Measurements from ENCODE around the gene CAPN14. TPM values are rescaled to one million over a fixed set of nuclear protein-coding genes. Genes with fewer than 3 reads are reported as not detected.

The CAPN14 gene
- 0.10 TPM for total RNA-seq
- long read RNA-seq = 0 reads

- no peak for DNase-seq (ENCODE audit: low spot score)
Observed at GRCh38 chr2:31217465-31218200, at the start of gene CAPN14. TSS of gene CAPN14 (minus strand) at chr2:31217515. CDS start at chr2:31205447, 12,068 bp downstream.

GRCh38 chr2:31266804-31267203 is 49.5 kb upstream of the CAPN14 start:
- DNase-seq (ENCODE audit: low spot score) = no peak

- DNase-seq (ENCODE audit: low spot score) = no peak
Observed at GRCh38 chr2:31265234-31265633, 47.9 kb upstream of the CAPN14 start.

- no peak for DNase-seq (ENCODE audit: low spot score)
Observed at GRCh38 chr2:31263636-31264190, 46.4 kb upstream of the CAPN14 start.

- DNase-seq (ENCODE audit: low spot score) = no peak
Observed at GRCh38 chr2:31260870-31261269, 43.6 kb upstream of the CAPN14 start.

GRCh38 chr2:31259075-31259474 is 41.8 kb upstream of the CAPN14 start:
- no peak for DNase-seq (ENCODE audit: low spot score)

- DNase-seq (ENCODE audit: low spot score) = no peak
Observed at GRCh38 chr2:31258351-31258750, 41.0 kb upstream of the CAPN14 start.

- DNase-seq (ENCODE audit: low spot score) = no peak
Observed at GRCh38 chr2:31256611-31257382, 39.5 kb upstream of the CAPN14 start.

GRCh38 chr2:31255911-31256571 is 38.7 kb upstream of the CAPN14 start:
- DNase-seq (ENCODE audit: low spot score) = no peak

GRCh38 chr2:31254237-31255203 is 37.2 kb upstream of the CAPN14 start:
- DNase-seq (ENCODE audit: low spot score) = no peak

GRCh38 chr2:31253356-31254131 is 36.2 kb upstream of the CAPN14 start:
- DNase-seq (ENCODE audit: low spot score) = no peak

GRCh38 chr2:31251851-31252250 is 34.5 kb upstream of the CAPN14 start:
- DNase-seq (ENCODE audit: low spot score) = no peak

- DNase-seq (ENCODE audit: low spot score) = no peak
Observed at GRCh38 chr2:31251018-31251417, 33.7 kb upstream of the CAPN14 start.

- peak; percentile 71 for DNase-seq (ENCODE audit: low spot score)
Observed at GRCh38 chr2:31249009-31249690, 31.8 kb upstream of the CAPN14 start.

GRCh38 chr2:31248139-31248538 is 30.8 kb upstream of the CAPN14 start:
- DNase-seq (ENCODE audit: low spot score) = peak; percentile 45

GRCh38 chr2:31247711-31248110 is 30.4 kb upstream of the CAPN14 start:
- peak; percentile 28 for DNase-seq (ENCODE audit: low spot score)

GRCh38 chr2:31246184-31246852 is 29.0 kb upstream of the CAPN14 start:
- DNase-seq (ENCODE audit: low spot score) = peak; percentile 18

- no peak for DNase-seq (ENCODE audit: low spot score)
Observed at GRCh38 chr2:31244101-31244500, 26.8 kb upstream of the CAPN14 start.

- peak; percentile 57 for DNase-seq (ENCODE audit: low spot score)
Observed at GRCh38 chr2:31243053-31243452, 25.7 kb upstream of the CAPN14 start.
